GM23248 (cell line): Measurements from ENCODE around the gene HSPA12B.

Experiments
- EZH2 ChIP-seq: fragments of 200-600 bp; sonication (generic); IDR thresholded peaks from 2 replicates; pipeline ENCODE4 v1.6.1; 2018; ENCODE audit warnings: antibody characterized with exemption, mild to moderate bottlenecking; ENCODE audit not compliant: insufficient read depth, poor library complexity, severe bottlenecking
- EZH2phosphoT487 ChIP-seq: fragments of 200-600 bp; sonication (generic); IDR thresholded peaks from 2 replicates; pipeline ENCODE4 v1.6.1; 2018; ENCODE audit warnings: antibody characterized with exemption, moderate library complexity, mild to moderate bottlenecking, low read depth; ENCODE audit not compliant: insufficient read depth

- TF ChIP-seq EZH2 (no peak), EZH2phosphoT487 (no peak)
Measured at GRCh38 chr20:3694864-3695263, 37.6 kb upstream of the HSPA12B start.
